AG10803 (cell line): Measurements from ENCODE around the gene MT1X.
A peak's percentile ranks its signal among the peaks of the same experiment; 100 is the strongest.
"Not testable (repeated sequence)": the region's sequence is repeated elsewhere in the genome, so short reads cannot be mapped to it uniquely, and the experiment has no call there.

Source experiments
- DNase-seq: peaks from one replicate; pipeline ENCODE4 v3.0.0; 2010; ENCODE audit warnings: low read depth
- H3K4me3 ChIP-seq: 2 replicates; pipeline ENCODE4 v1.5.1; 2011; ENCODE audit warnings: mild to moderate bottlenecking, low read length, control low read depth
- CTCF ChIP-seq: conservative IDR thresholded peaks from 2 replicates; pipeline ENCODE4 v1.5.1; 2011; ENCODE audit warnings: mild to moderate bottlenecking, low read length, control low read depth, inconsistent platforms

The MT1X gene

GRCh38 chr16:56653218-56653617 is 29.1 kb upstream of the MT1X start:
- no peak overlapping the region for H3K4me3 ChIP-seq
- no peak for DNase-seq
- TF ChIP-seq CTCF = no peak

DNA sequence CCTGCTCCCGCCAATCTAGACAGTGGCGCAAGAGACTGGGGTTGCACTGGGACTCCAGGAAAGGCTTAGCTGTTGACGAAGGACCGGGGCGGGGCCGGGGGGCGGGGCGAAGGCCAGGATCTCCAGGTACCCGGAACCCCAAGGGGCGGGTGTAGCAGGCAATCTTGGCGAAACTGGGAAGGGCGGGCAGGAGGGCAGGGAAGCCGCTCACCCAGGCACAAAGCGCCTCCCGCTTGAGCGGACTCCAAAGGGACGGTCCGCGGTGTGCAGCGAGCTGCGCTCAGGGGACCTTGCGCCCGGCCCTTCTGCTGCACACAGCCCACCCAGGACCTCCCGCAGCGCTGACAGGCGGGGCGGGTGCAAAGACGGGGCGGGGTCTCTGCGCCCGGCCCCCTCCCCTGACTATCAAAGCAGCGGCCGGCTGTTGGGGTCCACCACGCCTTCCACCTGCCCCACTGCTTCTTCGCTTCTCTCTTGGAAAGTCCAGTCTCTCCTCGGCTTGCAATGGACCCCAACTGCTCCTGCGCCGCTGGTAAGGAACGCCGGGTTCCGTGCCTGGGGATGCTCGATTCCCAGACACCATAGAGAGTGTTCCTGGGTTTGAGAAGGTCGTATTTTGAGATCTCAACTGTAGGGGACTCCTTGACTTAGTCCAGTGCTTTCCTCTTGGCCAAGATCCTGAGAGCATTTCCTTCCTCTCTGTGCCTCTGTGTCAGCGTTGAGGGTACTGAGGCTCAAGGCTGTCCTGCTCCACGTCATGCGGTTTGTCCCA is 24.5 kb upstream of the MT1X start, which contains the start of gene MT1F:
Gene MT1F, plus strand, starts transcription at position 405 of the 772 bp plus-strand sequence. Its CDS starts 100 bp downstream, at position 505.
- TF ChIP-seq CTCF = no peak
- H3K4me3 ChIP-seq = peak within 1 kb of the TSS; percentile 50
- no peak for DNase-seq

GRCh38 chr16:56658327-56658875 is 23.9 kb upstream of the MT1X start:
- H3K4me3 ChIP-seq = peak overlapping the region; percentile 50
- TF ChIP-seq CTCF = no peak
- DNase-seq = no peak

DNA sequence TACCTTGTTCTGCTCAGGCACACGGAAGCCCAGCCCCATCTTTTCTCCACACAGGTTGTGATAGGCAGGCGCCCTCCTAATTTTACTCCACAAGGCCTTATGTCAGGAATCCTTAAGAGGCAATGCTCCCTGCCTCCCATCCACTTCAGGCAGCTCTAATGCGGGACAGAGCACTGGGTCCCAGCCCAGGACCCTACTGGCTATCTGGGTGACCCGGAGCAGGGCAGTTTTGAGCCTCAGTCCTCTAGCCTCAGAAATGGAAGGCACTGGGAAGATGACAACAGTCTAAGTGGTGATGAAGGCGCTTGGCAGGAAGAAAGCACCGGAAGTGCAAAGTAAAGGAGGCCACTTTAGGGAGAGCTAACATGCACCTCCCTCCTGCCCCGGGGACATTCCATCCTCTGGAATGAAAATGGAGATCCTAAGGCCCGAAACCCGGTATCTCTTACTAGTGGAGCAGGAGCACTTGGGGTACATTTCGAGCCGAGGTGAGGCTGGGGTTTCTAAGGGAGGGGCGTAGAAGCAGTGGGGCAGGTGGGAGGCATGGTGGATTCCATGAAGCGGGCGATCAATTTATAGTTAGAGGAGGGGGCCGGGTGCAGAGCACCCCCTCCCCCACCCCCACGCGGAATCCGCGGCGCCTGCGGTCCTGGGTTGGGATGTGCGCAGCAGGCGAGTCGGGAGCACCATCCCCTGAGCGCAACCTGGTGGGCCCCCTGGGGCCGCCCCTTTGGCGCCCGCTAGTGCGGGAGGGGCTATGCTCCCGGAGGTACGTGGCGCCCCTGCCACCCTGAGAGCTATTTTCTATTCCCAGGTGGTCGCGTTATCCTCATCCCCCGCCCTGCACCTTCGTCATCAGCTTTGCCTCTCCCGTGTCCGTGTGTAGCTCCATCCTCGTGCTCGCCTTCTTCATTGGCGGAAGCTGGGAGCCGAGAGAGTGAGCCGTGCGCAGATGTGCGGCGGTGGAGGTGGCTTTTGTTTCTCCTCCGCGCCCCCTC is 19.6 kb upstream of the MT1X start:
- TF ChIP-seq CTCF = no peak
- H3K4me3 ChIP-seq = no peak overlapping the region
- DNase-seq = no peak

GRCh38 chr16:56664506-56664905 is 17.8 kb upstream of the MT1X start:
- TF ChIP-seq CTCF = no peak
- no peak for DNase-seq
- no peak overlapping the region for H3K4me3 ChIP-seq

DNA sequence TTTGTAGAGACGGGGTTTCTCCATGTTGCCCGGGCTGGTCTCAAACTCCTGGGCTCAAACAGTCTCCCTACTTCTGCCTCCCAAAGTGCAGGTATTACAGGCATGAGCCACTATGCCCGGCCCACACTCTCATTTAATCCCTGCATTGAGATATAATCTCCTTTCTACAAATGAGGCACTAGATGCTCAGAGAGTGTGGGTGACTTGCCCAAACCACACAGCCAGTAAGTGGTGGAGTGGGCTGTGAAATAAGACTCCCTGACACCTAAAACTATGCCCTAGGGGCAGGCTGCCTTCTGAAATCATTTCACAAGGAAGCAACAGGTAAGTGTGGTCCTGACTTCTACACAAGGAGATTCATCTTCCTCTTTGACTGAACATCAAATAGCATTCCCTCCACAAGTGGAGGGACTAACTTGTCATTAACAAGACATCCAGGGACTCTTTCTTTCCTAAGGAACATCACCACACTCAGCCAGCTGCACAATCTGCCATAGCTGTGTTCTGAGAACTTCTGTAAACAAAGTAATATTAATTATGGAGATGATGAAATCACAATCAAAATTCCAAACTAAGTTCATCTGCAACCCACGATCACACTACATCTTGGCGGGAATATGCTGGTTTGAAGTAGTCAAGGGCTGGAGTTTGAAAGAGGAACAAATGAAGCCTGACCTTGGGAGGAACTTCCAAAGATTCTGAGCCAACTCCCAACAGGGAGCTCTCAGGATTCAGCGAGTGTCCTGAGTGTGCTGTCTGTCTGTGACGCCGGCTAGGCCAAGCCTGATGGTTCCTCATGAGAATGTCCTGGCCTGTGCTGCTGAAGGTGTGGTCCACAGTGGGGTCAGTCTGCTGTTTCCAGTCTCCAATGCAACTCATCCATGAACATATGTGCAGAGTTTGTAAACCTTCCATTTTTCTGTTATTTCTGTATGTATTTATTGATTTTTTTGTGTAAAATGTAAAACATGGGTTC is 16.7 kb upstream of the MT1X start:
- H3K4me3 ChIP-seq, DNase-seq: not testable (repeated sequence)
